Endothelial cell of umbilical vein (primary cell): ENCODE results near the gene SCG2. TPM values are rescaled to one million over a fixed set of nuclear protein-coding genes. Genes with fewer than 3 reads are reported as not detected.

Experiments
- BruUV-seq: library from RNA; stranded (reverse); fragments of 400-500 nt; replicated peaks from 2 replicates; lab custom pipeline; 2021; lab: Mats Ljungman, UMichigan
- CTCF ChIA-PET: fragments of 300-600, 350-600 bp; sonication (Branson Sonifier 250); formaldehyde crosslinking; loops from one replicate; lab custom pipeline; 2021; ENCODE audit warnings: antibody characterized with exemption, inconsistent platforms; lab: Charles Lee
- POLR2A ChIA-PET: fragments of 300-600, 350-600 bp; sonication (Branson Sonifier 250); formaldehyde crosslinking; loops from one replicate; lab custom pipeline; 2021; ENCODE audit warnings: antibody characterized with exemption, inconsistent platforms; lab: Charles Lee
- DNase-seq: peaks from one replicate; pipeline ENCODE4 v3.0.0-alpha.2; 2011; ENCODE audit warnings: low read depth, low spot score
- FAIRE-seq: peaks from 2 replicates; lab custom pipeline; 2011; peaks lifted over from hg19 to GRCh38; lab: Jason Lieb, UNC
- H2AFZ ChIP-seq: 2 replicates; pipeline ENCODE4 v1.6.0; 2012; ENCODE audit warnings: low read depth, low read length, control low read depth, inconsistent platforms
- H3K27ac ChIP-seq: 2 replicates; pipeline ENCODE4 v1.5.1; 2011; ENCODE audit warnings: low read depth, mild to moderate bottlenecking, control low read depth, low read length, moderate library complexity; ENCODE audit not compliant: insufficient read depth
- H3K27me3 ChIP-seq, 2 experiments: 2 replicates each; pipeline versions ENCODE4 v1.6.0 to v1.6.1; 2011; ENCODE audit warnings: low read length in 2 of 2, mixed read lengths in 1 of 2; ENCODE audit not compliant: control insufficient read depth in 2 of 2, insufficient read depth in 2 of 2
- H3K36me3 ChIP-seq, 2 experiments: 2 replicates in 1 of 2; 3 replicates in 1 of 2; pipeline ENCODE4 v1.5.1; 2011; ENCODE audit warnings: low read length in 2 of 2, mild to moderate bottlenecking in 1 of 2, moderate library complexity in 1 of 2; ENCODE audit not compliant: control insufficient read depth in 2 of 2, insufficient read depth in 2 of 2; ENCODE audit errors: extremely low read depth in 1 of 2
- H3K4me1 ChIP-seq: 3 replicates; pipeline ENCODE4 v1.5.1; 2011; ENCODE audit warnings: mild to moderate bottlenecking, low read length; ENCODE audit not compliant: control insufficient read depth, insufficient read depth; ENCODE audit errors: extremely low read depth
- H3K4me2 ChIP-seq: 2 replicates; pipeline ENCODE4 v1.6.1; 2011; ENCODE audit warnings: low read length, control low read depth, mixed read lengths; ENCODE audit not compliant: insufficient read depth
- H3K4me3 ChIP-seq, 3 experiments: fragments of 200-600 bp in 1 of 3; sonication (generic), shearing (Covaris generic) in 1 of 3; replicated peaks in 1 of 3; 2 replicates each; pipeline ENCODE4 v1.5.1; 2011 to 2016; ENCODE audit warnings: control low read depth in 3 of 3, low read length in 3 of 3, mild to moderate bottlenecking in 2 of 3, inconsistent platforms in 1 of 3, low read depth in 1 of 3, moderate library complexity in 1 of 3; ENCODE audit not compliant: insufficient read depth in 1 of 3
- H3K79me2 ChIP-seq: 2 replicates; pipeline ENCODE4 v1.6.0; 2012; ENCODE audit warnings: low read length, inconsistent platforms; ENCODE audit not compliant: control insufficient read depth, insufficient read depth
- H3K9ac ChIP-seq: replicated peaks from 2 replicates; pipeline ENCODE3; 2011; ENCODE audit warnings: low read length, control low read depth; ENCODE audit not compliant: insufficient read depth; ENCODE audit errors: extremely low read depth
- H3K9me1 ChIP-seq: replicated peaks from 3 replicates; pipeline ENCODE4 v1.6.0; 2011; ENCODE audit warnings: mild to moderate bottlenecking, low read length; ENCODE audit not compliant: control insufficient read depth, insufficient read depth; ENCODE audit errors: extremely low read depth
- H3K9me3 ChIP-seq: replicated peaks from 2 replicates; pipeline ENCODE4 v1.5.1; 2012; ENCODE audit warnings: low read length, inconsistent platforms; ENCODE audit not compliant: control insufficient read depth, insufficient read depth
- H4K20me1 ChIP-seq: replicated peaks from 2 replicates; pipeline ENCODE3; 2011; ENCODE audit warnings: mild to moderate bottlenecking, low read length; ENCODE audit not compliant: control insufficient read depth, insufficient read depth; ENCODE audit errors: extremely low read depth
- EZH2 ChIP-seq: IDR thresholded peaks from 2 replicates; pipeline ENCODE4 v1.6.1; 2012; ENCODE audit warnings: borderline replicate concordance, low read depth, mild to moderate bottlenecking, moderate library complexity, low read length, inconsistent platforms; ENCODE audit not compliant: severe bottlenecking
- FOS ChIP-seq: IDR thresholded peaks from 2 replicates; pipeline ENCODE4 v1.6.1; 2011; ENCODE audit warnings: mild to moderate bottlenecking, low read length, moderate library complexity, borderline replicate concordance; ENCODE audit not compliant: insufficient read depth
- GATA2 ChIP-seq: IDR thresholded peaks from 2 replicates; pipeline ENCODE4 v1.7.0; 2011; ENCODE audit warnings: low read depth, mild to moderate bottlenecking, moderate library complexity, mixed read lengths, low read length; ENCODE audit not compliant: insufficient read length, insufficient read depth
- JUN ChIP-seq: IDR thresholded peaks from 2 replicates; pipeline ENCODE4 v1.6.1; 2011; ENCODE audit warnings: borderline replicate concordance, low read depth; ENCODE audit not compliant: insufficient read length, insufficient read depth
- MAX ChIP-seq: IDR thresholded peaks from 2 replicates; pipeline ENCODE4 v1.6.1; 2011; ENCODE audit not compliant: insufficient read depth, insufficient read length
- MYC ChIP-seq: IDR thresholded peaks from one replicate; pipeline ENCODE4 v1.6.1; 2011; ENCODE audit warnings: mild to moderate bottlenecking, low read depth, low read length
- POLR2A ChIP-seq: IDR thresholded peaks from 2 replicates; pipeline ENCODE4 v1.6.1; 2012; ENCODE audit warnings: low read depth, mild to moderate bottlenecking, control low read depth, low read length
- POLR2AphosphoS5 ChIP-seq: IDR thresholded peaks from 2 replicates; pipeline ENCODE4 v1.6.1; 2012; ENCODE audit warnings: low read depth, mild to moderate bottlenecking, control low read depth, low read length, moderate library complexity; ENCODE audit not compliant: insufficient read depth
- dilution Hi-C: fragments of 300-500 bp; cut with MboI; formaldehyde crosslinking; loops from one replicate; pipeline ENCODE4 v1.15.0; 2019; ENCODE audit warnings: low sequenced_read_pairs; ENCODE audit not compliant: extremely low pct_ligation_motif_present
- intact Hi-C: fragments of 100-400 bp; cut with micrococcal nuclease; formaldehyde crosslinking; loops from one replicate; pipeline ENCODE4 v1.10.0; 2022
- polyA plus RNA-seq, 4 experiments: library from polyadenylated mRNA; depleted of rRNA in 3 of 4; stranded (reverse) in 3 of 4; unstranded in 1 of 4; fragments of >200 nt; gene quantifications; 2 replicates each; pipeline versions ENCODE4 v1.2.1 to v1.2.3, GENCODE V29; 2011 to 2012; ENCODE audit warnings: missing spikeins in 1 of 4
- total RNA-seq: library from RNA; stranded (reverse); gene quantifications from 2 replicates; pipeline ENCODE4 v1.2.3, GENCODE V29; 2021
- TF ChIP-seq, protein P1 (sequence below), 2 donors: IDR thresholded peaks; 1 replicate in 1 of 2; 2 replicates in 1 of 2; pipeline ENCODE4 v1.5.1; 2011; ENCODE audit warnings: low read length in 2 of 2, mild to moderate bottlenecking in 2 of 2, moderate library complexity in 2 of 2, control low read depth in 1 of 2, inconsistent platforms in 1 of 2, low read depth in 1 of 2; ENCODE audit not compliant: insufficient read depth in 1 of 2; ENCODE audit errors: extremely low read depth in 1 of 2

The SCG2 gene
- total and polyA plus RNA-seq, 2 donors (not counting 3 experiments of a cell fraction or from before 2014, with no cell fraction given), result not detected

DNA sequence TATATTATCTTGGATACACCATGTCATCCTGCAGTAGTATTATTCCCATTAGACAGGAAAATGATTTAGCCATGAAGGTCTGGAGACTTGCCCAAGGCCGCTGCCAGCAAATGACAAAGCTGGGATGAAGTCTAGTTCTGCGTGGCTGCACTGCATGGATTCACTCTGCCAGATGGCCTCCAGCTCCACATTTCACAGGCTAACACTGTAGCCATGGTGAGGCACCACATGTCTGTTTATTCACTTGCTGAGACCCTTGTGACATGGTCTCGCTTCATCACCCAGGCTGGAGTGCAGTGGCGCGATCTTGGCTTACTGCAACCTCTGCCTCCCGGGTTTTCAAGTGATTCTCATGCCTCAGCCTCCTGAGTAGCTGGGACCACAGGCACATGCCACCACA, 31.5 kb upstream of the SCG2 start:
- ChIA-PET POLR2A (no interaction called here), CTCF (no interaction called here)
- Histone ChIP-seq H3K4me1 (no peaks in the 10 kb centered on the region), H4K20me1 (no peaks in the 10 kb centered on the region), H3K27me3 (peaks cover 2 to 4% of the 10 kb centered on the region in 2 experiments), H3K9me1 (no peaks in the 10 kb centered on the region), H3K79me2 (no peaks in the 10 kb centered on the region), H2AFZ (no peak overlapping the region), H3K36me3 (no peaks in the 10 kb centered on the region), H3K9me3 (no peaks in the 10 kb centered on the region), H3K27ac (no peak overlapping the region), H3K9ac (no peak overlapping the region), H3K4me2 (no peak overlapping the region), H3K4me3 (no peak overlapping the region)
- intact Hi-C loops (no loop called here), dilution Hi-C loops (no loop called here)
- FAIRE-seq, result no peak
- no peak for DNase-seq
- no peak for TF ChIP-seq MYC
- TF ChIP-seq POLR2AphosphoS5, result no peak
- TF ChIP-seq JUN, result no peak
- no peak for TF ChIP-seq EZH2
- no peak for TF ChIP-seq GATA2
- no peak for TF ChIP-seq MAX
- TF ChIP-seq, protein P1, sequence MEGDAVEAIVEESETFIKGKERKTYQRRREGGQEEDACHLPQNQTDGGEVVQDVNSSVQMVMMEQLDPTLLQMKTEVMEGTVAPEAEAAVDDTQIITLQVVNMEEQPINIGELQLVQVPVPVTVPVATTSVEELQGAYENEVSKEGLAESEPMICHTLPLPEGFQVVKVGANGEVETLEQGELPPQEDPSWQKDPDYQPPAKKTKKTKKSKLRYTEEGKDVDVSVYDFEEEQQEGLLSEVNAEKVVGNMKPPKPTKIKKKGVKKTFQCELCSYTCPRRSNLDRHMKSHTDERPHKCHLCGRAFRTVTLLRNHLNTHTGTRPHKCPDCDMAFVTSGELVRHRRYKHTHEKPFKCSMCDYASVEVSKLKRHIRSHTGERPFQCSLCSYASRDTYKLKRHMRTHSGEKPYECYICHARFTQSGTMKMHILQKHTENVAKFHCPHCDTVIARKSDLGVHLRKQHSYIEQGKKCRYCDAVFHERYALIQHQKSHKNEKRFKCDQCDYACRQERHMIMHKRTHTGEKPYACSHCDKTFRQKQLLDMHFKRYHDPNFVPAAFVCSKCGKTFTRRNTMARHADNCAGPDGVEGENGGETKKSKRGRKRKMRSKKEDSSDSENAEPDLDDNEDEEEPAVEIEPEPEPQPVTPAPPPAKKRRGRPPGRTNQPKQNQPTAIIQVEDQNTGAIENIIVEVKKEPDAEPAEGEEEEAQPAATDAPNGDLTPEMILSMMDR (IDR thresholded peaks at IDR 0.05; ENCODE audit: extremely low read depth in 1 of 2, insufficient read depth in 1 of 2, low read depth in 1 of 2, low read length in 2 of 2), result no peak
- no peak for TF ChIP-seq POLR2A
- TF ChIP-seq FOS, result no peak
- BruUV-seq, result no TSS peak
